NB4 (cell line): ENCODE data around the gene MEGF11.

Experiments used
- DNase-seq: peaks from one replicate; pipeline ENCODE4 v3.0.0; 2010; ENCODE audit warnings: low read depth
- H3K4me3 ChIP-seq: one replicate; pipeline ENCODE4 v1.5.1; 2011; ENCODE audit warnings: mild to moderate bottlenecking, low read depth, low read length, moderate library complexity
- MYC ChIP-seq: IDR thresholded peaks from 2 replicates; pipeline ENCODE4 v1.6.1; 2011; ENCODE audit warnings: low read depth, low read length
- POLR2A ChIP-seq: IDR thresholded peaks from 2 replicates; pipeline ENCODE4 v1.6.1; 2011; ENCODE audit warnings: mild to moderate bottlenecking; ENCODE audit not compliant: insufficient read length; ENCODE audit errors: extremely low read depth
- TF ChIP-seq, protein P1 (sequence below): IDR thresholded peaks from one replicate; pipeline ENCODE4 v1.5.1; 2012; ENCODE audit warnings: low read depth, low read length
- TF ChIP-seq, protein P2 (sequence below): IDR thresholded peaks from 2 replicates; pipeline ENCODE4 v1.6.1; 2011; ENCODE audit warnings: low read depth, low read length

MEGF11 gene

DNA sequence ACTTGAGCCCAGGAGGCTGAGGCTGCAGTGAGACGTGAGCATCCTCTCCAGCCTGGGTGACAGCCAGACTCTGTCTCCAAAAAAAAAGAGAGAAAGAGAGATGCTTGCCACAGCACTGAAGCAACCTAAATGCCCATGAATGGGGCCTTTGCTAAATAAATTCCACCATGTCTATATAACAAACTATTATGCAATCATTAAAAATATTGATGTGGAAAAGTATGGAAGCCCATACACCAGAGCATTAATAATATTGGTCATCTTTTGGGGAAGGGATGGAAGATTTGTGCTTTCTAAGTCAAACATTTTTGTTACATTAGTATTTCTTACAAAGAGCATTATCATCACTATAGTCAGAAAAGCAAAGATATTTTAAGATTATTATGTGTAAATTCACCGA is 116.6 kb downstream of the MEGF11 start:
- no peak overlapping the region for H3K4me3 ChIP-seq
- DNase-seq, result no peak
- no peak for TF ChIP-seq MYC
- TF ChIP-seq POLR2A, result no peak
- TF ChIP-seq, protein P1, sequence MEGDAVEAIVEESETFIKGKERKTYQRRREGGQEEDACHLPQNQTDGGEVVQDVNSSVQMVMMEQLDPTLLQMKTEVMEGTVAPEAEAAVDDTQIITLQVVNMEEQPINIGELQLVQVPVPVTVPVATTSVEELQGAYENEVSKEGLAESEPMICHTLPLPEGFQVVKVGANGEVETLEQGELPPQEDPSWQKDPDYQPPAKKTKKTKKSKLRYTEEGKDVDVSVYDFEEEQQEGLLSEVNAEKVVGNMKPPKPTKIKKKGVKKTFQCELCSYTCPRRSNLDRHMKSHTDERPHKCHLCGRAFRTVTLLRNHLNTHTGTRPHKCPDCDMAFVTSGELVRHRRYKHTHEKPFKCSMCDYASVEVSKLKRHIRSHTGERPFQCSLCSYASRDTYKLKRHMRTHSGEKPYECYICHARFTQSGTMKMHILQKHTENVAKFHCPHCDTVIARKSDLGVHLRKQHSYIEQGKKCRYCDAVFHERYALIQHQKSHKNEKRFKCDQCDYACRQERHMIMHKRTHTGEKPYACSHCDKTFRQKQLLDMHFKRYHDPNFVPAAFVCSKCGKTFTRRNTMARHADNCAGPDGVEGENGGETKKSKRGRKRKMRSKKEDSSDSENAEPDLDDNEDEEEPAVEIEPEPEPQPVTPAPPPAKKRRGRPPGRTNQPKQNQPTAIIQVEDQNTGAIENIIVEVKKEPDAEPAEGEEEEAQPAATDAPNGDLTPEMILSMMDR, result no peak
- TF ChIP-seq, protein P2, sequence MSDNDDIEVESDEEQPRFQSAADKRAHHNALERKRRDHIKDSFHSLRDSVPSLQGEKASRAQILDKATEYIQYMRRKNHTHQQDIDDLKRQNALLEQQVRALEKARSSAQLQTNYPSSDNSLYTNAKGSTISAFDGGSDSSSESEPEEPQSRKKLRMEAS, result no peak

DNA sequence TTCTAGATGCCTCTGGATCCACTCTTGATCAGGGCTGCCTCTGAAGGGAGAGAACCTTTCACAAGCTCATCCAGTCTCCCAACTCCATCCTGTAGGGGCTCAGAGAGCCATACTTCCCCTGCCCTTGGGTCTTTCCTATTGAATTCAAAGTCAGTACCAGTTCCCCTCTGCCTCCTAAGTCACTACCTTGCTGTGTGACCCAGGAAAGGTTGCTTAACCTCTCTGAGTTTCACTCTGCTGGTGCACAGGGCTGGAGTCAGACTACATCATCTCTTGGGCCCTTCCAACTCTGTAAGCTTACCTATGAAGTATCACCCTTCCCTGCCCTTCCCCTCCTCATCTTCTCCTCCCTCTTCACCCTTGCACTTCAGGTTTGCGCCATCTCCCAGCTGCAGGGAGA is 117.9 kb downstream of the MEGF11 start:
- TF ChIP-seq MYC, result no peak
- TF ChIP-seq, protein P1, result no peak
- no peak for TF ChIP-seq POLR2A
- TF ChIP-seq, protein P2, result no peak
- no peak overlapping the region for H3K4me3 ChIP-seq
- no peak for DNase-seq

DNA sequence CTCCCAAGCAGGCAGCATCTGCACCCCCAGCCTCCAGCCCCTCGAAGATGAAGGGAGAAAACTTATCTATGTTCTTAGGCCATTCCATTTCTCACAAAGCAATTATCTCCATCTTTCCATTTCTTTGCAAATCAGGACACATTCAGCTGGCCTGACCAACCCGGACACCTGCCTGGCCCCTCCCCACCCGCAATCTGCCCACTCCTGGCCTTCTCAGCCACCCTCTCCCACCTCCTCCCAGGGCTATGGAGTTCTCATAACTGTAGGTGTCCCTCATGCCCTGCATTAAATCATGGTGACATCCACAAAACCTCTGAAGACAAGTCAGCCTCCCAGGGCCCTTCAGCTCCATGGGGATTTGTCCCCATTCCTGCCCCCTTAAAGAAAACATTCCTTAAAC is 119.3 kb downstream of the MEGF11 start:
- no peak for DNase-seq
- H3K4me3 ChIP-seq, result no peak overlapping the region
- TF ChIP-seq, protein P1, result no peak

DNA sequence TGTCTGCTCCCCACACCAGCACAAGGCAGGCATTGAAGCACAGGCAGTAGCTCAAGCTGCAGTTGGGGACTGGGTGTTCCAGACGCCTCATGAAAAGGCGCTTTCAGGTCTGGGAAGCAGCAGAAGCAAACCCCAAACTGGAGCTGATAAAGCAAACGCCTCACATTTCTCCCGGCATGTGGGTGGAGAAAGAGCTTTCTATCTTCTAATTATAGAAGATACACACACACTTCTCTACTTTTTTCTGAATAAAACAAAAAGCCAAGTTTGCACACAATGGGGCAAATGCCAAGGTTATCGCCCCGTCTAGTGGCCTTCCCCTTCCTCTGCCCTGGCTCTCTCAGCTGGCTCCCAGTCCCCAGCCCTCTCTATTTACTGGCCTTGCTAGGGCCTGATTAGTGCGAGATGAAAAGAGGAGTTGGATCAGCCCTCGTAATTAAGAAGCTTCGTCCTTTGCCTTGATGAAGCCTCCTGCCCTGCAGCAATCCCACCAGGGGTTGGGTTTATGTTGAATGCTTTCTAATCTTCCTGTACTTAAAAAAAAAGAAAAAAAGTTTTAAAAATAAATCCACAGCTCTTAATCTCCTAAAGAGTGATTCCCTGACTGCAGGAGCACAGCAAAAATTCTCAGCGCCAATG is 120.2 kb downstream of the MEGF11 start:
- TF ChIP-seq POLR2A, result no peak
- TF ChIP-seq, protein P2, result no peak
- TF ChIP-seq MYC, result no peak
- TF ChIP-seq, protein P1, result no peak
- no peak overlapping the region for H3K4me3 ChIP-seq
- DNase-seq, result no peak

DNA sequence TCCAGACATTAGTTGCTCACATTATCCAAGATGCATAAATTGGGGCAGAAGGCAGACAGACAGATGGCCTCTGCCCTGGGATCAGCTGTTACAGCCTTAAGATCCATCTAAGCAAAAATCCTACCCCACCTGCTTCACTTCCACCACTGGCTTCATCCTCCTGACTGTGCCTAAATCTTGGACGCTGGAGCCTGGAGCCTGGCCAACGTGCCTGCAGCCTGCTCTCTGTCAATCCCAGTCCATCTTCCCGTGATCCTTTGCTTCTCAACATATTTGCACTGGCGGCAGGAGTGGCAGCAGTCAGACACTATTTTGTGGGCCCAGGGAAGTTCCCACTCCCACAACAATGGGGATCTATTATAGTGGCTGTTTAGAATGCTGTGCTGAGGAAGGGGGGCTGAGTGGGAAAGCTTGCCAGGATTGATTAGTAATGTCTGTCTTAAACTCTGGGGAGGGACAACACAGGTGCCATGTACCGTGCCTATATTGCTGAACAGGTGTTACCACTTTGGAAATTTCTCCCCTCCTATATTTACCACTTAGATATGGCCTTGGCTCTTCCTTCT is 121.2 kb downstream of the MEGF11 start:
- TF ChIP-seq, protein P2, result no peak
- no peak for DNase-seq
- no peak overlapping the region for H3K4me3 ChIP-seq

DNA sequence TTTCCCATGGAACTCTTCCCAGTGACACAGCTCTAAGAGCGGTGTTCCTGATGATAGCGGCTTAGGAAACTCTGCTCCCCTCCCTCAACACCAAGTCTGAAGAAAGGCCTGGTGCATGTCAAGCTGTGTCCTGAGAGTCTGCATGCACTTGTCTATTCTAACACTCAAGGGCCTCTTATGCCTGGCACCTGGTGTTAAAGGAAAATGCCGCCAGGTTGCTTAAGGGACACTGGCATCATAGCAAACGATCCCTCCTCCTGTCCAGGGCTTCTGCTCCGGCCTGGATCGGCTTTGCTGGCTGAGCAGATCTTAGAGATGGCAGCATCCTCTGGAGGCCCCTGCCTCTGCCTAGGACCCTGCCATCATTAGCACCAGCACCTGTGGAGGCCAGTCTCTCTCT is 121.7 kb downstream of the MEGF11 start:
- TF ChIP-seq POLR2A (no peak), MYC (no peak)
- TF ChIP-seq, protein P1, result no peak
- TF ChIP-seq, protein P2, result no peak
- H3K4me3 ChIP-seq, result no peak overlapping the region
- DNase-seq, result no peak
